IPS-18c (cell line): ENCODE results near the gene TNP2.
"Not testable (repeated sequence)": the region's sequence is repeated elsewhere in the genome, so short reads cannot be mapped to it uniquely, and the experiment has no call there.

Experiments
- H3K4me3 ChIP-seq: 2 replicates; pipeline ENCODE4 v1.7.0; 2013; ENCODE audit warnings: low read depth, mild to moderate bottlenecking, low read length, moderate library complexity; ENCODE audit not compliant: insufficient read depth
- H3K9me3 ChIP-seq: one replicate; pipeline ENCODE4 v1.6.1; 2013; ENCODE audit warnings: mild to moderate bottlenecking, low read length, moderate library complexity; ENCODE audit not compliant: control insufficient read depth, insufficient read depth

The TNP2 gene

DNA sequence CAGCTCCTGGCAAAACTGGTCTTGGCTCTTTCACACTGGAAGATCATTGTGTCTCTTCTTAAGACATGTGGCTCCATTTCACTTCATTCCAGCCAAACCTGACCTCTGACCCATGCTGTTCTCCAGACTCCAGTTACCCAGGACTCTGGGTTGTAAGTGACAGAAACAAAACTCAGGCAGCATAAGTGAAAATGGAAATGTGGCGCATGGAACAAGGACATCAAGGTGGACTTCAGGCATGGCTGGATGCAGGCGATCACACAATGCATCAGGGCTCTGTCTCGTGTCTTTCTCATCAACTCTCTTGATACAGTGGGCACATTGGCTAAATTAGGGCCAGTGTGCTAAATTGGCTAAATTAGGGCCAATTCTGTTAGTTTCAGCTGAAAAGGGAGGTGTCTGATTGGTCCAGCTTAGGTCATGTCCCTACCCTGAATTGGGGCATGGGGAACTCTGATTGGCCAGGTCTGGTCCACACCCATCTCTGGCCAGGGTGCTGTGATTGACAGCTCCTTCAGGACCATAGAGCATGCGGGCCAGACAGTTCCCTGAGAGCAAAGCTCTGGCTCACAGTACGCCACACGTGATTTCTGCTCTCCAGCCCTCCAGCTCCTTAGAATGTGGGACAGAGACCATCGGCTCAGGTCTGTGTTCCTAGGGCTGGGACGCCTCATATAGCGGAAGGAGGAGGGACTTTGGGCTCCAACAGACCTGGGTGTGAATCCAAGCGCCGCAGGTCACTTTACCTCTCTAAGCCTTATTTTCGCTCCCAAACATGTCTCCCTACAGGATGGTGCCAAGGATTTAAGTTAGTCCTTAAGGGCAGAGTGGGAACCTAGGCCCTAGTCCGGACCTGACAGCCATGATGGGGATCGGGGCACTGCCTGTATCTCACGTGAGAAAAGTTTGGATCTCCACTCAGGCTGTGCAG lies 30.6 kb downstream of the TNP2 start:
- Histone ChIP-seq H3K4me3 (no peak overlapping the region), H3K9me3 (no peaks in the 10 kb centered on the region)

DNA sequence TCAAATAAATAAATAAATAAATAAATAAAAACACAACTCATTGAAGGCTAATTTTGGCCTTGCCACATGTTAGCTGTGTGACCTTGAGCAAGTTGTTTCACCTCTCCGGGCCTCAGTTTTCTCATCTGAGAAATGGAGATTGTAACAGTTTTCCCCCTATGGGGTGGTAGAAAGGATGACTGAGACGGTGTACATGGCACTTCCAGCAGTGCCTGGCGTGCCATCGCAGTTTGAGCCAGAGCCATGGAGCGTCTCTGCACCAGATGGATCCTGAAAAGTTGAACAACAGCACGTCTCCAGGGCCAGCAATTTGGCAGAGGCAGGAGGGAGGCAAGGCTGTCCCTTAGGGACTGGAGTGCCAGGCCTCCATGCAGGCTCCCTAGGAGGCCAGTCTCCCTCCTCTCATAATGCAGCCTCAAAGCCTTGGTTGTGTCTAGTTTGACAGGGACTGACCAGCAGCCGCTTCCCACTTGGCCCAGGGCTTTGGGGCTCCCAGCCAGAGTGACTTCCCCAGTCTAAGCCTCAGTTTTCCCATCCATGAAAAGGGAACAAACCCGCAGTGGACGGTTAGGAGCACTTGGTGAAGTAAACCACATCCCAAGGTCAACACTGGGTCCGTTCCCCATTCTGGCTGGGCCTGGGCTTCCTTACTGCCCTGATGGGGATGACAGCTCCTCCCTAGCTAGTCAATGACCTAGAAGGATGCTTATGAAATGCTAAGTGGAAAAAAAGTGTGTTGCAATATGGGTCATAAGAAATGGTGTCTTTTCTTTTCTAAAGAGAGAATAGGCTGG lies 32.5 kb downstream of the TNP2 start:
- no peak overlapping the region for H3K4me3 ChIP-seq

DNA sequence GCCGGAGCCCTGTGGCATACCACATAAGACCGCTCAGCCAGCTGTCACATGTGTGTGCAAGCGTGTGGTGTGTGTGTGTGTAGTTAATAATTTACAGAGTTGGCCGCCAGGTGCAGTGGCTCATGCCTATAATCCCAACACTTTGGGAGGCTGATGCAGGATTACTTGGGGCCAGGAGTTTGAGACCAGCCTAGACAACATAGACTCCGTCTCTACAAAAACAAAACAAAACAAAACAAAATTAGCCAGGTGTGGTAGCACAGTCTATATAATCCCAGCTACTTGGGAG lies 33.5 kb downstream of the TNP2 start:
- no peaks in the 10 kb centered on the region for H3K9me3 ChIP-seq
- no peak overlapping the region for H3K4me3 ChIP-seq

More for the DNA sequence above, 32.5 kb downstream of the TNP2 start:
- H3K9me3 ChIP-seq: no peaks in the 10 kb centered on the region

DNA sequence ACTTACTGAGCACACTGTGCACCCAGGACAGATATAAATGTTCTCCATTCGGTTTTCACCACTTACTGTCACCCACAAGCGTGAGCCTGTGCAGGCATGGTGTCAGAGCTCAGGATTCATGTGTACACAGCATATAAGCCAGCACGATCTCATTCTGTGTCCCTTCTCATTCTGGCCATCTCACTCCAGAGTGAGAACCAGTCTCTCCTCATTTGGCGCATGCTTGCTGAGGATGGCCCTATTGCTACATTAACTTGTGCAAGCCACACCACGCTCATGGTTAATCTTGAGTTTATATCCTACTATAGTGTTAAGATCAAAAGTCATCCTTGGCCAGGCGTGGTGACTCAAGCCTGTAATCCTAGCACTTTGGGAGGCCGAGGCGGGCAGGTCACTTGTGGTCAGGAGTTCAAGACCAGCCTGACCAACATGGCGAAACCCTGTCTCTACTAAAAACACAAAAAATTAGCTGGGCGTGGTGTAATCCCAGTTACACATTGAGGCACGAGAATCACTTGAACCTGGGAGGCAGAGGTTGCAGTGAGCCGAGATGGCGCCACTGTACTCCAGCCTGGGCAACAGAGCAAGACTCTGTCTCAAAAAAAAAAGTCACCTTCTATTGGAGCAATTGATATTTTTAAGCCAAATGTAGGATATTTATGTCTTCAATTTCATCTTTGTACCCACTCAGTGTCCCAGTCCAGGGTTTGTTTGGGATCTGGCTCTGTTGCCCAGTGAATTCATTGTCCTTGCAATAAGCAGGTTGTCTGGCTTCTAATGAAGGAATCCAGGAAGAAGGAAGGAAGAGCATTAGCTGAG lies 34.0 kb downstream of the TNP2 start:
- Histone ChIP-seq H3K4me3 (no peak overlapping the region), H3K9me3 (no peaks in the 10 kb centered on the region)

DNA sequence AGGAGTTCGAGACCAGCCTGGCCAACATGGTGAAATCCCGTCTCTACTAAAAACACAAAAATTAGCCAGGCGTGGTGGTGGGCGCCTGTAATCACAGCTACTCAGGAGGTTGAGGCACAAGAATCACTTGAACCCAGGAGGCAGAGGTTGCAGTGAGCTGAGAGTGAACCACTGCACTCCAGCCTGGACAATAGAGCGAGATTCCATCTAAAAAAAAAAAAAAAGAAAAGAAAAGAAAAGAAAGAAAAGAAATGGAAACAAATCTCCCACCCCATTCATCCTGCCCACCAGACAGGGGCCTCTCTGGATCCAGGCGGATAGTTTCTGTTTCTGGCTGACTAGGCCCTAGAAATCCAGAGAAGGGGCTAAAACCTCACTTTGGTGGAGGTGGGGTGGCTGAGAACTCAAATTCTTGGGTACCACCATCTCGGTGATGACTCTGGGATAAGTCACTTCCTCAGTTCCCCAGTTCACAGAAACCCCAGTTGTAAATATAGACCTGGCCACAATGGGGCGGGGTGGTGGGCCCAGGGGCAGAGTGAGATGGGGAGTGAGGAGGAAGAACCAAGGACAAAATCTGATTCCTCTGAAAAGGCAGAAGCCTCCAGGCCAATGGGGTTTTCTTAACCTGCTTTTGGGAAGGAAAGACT lies 35.3 kb downstream of the TNP2 start:
- H3K9me3 ChIP-seq: no peaks in the 10 kb centered on the region
- no peak overlapping the region for H3K4me3 ChIP-seq

DNA sequence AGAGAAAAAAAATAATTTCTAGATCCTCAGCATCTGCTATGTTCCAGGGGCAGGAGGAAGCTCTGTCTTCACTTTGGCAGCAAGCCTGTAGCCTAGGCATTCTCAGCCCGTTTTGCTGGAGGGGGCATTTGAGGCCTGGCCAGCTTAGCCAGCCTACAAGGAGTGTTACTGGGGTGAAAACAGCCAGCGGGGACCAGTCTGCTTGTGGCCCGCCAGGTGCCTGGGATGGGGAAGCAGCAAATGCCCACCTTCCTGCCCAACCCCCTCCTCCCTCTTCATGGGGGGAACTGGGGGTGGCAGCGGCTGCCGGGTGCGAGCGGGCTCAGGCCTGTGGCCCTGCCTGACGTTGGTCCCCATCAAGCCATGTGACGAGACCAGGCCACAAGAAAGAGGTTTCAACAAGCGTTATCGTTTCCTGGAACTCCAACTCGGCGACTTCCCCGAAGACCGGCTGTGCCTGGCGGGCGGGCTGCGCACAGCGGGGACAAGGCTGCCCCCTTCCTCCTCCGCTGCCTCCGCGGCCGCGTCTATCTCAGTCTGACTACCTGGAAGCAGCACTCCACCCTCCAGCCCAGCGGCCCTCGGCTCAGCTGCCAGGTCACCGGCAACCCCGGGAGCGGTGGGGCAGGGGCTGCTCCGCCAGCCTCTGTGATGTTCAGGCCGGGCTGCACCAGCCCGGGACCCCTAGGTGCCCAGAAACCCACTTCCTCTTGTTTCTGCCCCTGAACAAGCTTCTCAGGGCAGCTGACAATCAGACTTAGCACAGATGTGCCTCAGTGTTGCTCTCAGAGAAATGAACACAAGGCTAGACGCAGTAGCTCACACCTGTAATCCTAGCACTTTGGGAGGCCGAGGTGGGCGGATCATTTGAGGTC lies 36.0 kb downstream of the TNP2 start:
- no peaks in the 10 kb centered on the region for H3K9me3 ChIP-seq
- H3K4me3 ChIP-seq: no peak overlapping the region

DNA sequence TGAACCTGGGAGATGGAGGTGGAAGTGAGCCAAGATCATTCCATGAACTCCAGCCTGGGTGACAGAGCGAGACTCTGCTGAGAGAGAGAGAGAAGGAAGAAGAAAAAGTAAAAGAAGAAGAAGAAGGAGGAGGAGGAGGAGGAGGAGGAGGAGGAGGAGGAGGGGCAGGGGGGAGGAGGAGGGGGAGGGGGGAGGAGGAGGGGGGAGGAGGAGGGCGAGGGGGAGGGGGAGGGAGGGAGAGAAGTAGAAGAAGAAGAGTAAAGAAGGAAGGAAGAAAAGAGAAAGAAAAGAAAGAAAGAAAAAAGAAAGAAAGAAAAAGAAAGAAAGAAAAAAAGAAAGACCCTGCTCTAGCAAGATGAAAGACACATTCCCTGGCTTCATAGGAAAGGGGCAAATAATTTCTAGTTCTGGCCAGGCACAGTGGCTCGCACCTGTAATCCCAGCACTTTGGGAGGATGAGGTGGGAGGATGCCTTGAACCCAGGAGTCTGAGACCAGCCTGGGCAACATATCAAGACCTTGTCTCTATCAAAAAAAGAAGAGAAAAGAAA lies 36.7 kb downstream of the TNP2 start:
- Histone ChIP-seq H3K9me3 (no peaks in the 10 kb centered on the region), H3K4me3 (no peak overlapping the region)

DNA sequence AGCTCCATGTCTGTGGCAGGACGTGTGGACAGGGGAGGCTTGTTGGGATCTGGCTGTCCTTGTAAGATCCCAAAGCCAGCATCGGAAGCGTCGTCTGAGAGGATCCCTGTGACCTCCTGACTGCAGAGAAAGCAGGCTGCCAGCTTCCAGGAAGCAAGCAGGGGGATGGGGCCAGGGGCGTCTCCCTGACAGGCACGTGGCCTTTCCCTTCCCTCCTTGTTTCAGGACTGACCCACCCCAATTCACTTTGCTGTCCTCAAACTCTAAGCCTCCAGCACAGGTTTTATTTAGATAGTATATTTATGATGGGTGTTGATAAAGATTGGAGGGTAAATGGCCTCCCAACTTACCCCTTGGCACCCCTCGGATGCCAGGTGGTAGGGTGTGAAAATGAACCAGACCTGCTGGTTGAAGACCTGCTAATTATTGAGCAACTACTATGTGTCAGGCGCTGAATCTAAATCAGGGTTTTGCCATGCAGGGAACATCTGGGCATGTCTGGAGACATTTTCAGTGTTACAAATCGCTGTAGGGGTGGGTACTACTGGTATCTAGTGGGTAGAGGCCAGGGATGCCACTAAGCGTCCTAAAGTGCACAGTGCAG lies 37.7 kb downstream of the TNP2 start:
- H3K4me3 ChIP-seq: no peak overlapping the region

DNA sequence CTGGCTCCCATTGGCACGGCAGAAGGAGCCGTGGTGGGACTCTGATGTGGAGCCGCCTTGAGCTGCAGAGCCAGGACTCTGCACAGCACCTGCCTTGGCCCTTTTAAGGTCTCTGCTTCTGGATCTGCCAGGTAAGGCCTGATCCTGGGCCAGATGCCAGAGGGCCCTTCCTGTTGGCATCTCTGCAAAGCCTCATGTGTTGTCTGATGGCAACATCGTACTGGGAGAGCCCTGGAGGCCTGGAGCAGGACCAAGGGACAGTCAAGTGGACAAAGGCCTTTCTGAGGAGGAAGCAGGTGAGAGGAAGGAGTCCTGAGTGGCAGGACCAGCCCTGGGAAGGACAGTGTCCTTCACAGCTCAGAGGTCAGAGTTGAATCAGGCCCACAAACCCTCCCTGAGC lies 39.2 kb downstream of the TNP2 start:
- H3K4me3 ChIP-seq: no peak overlapping the region

More for the DNA sequence above, 37.7 kb downstream of the TNP2 start:
- H3K9me3 ChIP-seq: no peaks in the 10 kb centered on the region

DNA sequence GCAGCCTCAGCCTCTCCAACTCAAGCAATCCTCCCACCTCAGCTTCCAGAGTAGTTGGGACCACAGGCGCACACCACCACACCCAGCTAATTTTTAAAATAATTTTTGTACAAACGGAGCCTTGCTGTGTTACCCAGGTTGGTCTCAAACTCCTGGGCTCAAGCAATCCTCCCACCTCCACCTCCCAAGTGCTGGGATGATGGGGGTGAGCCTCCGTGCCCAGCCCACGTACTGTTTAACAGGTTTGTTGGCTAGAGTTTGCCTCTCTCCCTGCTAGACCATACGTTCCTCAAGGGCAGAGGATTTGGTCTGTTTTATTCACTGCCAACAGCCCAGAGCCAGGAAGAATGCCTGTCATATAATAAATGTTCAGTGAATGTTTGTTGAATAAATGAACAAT lies 39.7 kb downstream of the TNP2 start:
- H3K9me3 ChIP-seq: no peaks in the 10 kb centered on the region
- no peak overlapping the region for H3K4me3 ChIP-seq

More for the DNA sequence above, 39.2 kb downstream of the TNP2 start:
- H3K9me3 ChIP-seq: no peaks in the 10 kb centered on the region

DNA sequence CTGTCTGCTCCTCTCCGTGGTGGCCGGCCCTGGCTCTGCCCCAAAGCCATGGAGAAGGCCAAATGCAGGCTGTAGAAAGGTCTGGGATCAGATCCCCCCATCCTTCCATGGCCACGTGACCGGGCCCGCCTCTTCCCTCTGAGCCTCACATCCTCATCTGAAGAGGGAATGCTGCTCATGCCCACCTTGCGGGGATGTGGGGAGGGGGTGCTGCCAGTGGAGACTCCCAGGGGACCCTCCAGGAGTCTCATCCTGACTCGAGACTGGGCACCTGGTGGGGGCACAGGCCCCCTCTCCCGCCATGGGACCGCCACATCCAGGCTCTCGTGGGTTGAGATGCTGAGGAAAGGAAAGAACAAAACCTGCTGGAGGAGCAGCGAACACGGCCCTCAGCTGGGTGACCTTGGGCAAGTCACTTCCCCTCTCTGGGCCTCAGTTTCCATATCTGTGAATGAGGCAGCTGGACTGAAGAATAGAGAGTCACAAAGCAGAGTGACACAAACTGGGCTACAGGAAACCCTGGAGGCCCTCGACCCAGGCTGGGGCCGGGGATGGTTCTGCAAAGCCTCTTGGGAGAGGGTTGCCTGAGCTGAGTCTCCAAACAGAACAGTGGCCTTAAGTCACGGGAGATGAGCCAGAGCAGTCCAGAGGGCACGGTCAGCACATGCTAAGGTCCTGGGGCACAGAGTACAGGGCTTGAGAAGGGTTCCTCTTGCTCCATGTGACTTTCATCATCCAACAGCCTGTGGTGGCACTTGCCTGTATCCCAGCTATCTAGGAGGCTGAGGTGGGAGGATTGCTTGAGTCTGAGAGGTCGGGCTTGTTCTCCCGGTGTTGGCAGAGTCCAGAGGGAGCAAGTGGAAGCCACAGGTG lies 43.2 kb downstream of the TNP2 start:
- Histone ChIP-seq H3K9me3 (no peaks in the 10 kb centered on the region), H3K4me3 (no peak overlapping the region)

DNA sequence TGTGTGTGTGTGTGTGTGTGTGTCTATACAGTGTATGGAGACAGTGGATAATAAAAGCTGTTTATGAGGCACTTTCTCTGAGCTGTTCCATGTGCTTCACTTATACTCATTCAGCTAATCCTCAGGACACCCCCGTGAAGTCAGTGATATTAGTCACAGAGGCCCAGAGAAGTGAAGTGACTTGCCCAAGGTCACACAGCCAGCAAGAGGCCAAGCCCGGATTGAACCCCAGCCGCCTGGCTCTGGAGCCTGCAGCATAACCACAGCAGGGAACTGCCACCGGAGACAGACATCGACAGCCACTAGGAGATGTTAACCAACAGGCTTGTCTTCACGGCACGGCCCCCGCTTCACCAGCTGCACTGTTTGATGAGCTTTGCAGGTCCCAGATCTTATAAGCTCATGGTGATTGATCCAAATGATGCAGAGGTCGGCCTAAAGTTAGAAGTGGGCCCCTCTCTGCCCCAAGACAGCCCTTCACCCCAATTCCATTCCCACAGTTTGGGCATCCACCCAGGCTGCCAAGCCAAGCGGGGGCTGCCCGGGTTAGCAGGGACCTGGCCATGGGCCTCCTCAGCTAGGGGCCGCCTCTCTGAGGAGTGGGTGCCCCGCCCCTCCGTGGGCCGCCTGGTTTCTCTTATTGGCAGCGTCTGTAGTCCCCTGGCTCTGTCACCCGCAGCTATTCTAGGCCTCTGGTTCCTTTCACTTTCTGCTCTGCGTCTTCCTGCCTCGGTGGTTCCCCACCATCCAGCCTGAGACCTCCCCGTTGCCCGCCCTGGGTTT lies 44.0 kb downstream of the TNP2 start:
- H3K9me3 ChIP-seq: no peaks in the 10 kb centered on the region
- no peak overlapping the region for H3K4me3 ChIP-seq

DNA sequence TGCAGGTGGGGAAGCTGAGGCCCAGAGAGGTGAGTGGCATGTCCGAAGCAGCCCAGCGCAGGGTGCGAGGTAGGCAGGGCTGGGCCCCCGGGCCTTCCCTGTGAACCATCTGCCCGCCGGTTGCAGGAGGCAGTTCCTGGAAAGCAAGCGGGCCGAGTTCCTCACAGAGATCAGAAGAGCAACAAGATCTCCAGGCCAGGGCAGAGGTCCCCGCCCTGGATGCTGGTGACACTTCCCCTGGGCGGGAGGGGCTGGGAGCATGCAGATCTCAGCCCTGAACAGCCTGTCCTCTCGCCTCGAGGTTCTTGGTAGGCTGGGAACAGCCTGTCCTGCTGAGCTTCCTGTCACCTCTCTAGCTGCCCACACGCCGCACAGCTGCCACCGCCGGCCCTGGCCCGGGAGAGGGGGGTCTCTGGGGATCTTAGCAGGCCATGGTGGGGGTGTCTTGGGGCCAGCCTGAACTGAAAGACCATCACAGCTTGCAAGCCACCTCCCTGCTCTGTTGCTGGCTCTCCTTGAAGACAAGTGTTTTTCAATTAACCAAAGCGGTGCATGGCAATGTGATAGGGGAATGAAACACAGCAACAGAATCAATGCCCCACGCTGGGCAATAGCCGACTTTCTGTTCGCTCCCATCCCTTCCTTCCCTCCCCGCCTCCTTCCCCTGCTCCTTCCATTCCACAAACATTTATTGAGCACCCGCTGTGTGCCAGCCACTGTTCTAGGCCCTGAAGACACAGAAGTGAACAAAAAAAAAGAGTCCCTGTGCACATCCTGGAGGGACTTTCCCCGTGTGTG lies 44.8 kb downstream of the TNP2 start:
- no peak overlapping the region for H3K4me3 ChIP-seq

DNA sequence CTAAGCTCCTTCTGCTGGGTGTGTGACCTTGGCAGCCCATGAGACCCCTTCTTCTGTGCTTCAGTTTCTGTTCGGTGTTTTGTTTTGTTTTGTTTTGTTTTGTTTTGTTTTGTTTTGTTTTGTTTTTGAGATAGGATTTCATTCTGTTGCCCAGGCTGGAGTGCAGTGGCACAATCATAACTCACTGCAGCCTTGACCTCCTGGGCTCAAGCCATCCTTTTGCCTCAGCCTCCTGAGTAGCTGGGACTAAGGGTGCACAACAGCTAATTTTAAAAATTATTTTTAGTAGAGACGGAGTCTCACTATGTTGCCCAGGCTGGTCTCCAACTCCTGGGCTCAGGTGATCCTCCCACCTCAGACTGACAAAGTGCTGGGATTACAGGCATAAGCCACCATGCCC lies 48.6 kb downstream of the TNP2 start:
- not testable (repeated sequence) for H3K9me3 ChIP-seq, H3K4me3 ChIP-seq

More for the DNA sequence above, 44.8 kb downstream of the TNP2 start:
- H3K9me3 ChIP-seq: no peaks in the 10 kb centered on the region
